SH-SY5Y (cell line): Measurements from ENCODE around the gene DAAM1.

Experiments used
- GATA2 ChIP-seq: IDR thresholded peaks from 2 replicates; pipeline ENCODE4 v1.6.1; 2011; ENCODE audit warnings: mild to moderate bottlenecking, low read depth, low read length
- GATA3 ChIP-seq: IDR thresholded peaks from 2 replicates; pipeline ENCODE4 v1.6.1; 2011; ENCODE audit warnings: low read depth, mild to moderate bottlenecking, low read length, moderate library complexity

DNA sequence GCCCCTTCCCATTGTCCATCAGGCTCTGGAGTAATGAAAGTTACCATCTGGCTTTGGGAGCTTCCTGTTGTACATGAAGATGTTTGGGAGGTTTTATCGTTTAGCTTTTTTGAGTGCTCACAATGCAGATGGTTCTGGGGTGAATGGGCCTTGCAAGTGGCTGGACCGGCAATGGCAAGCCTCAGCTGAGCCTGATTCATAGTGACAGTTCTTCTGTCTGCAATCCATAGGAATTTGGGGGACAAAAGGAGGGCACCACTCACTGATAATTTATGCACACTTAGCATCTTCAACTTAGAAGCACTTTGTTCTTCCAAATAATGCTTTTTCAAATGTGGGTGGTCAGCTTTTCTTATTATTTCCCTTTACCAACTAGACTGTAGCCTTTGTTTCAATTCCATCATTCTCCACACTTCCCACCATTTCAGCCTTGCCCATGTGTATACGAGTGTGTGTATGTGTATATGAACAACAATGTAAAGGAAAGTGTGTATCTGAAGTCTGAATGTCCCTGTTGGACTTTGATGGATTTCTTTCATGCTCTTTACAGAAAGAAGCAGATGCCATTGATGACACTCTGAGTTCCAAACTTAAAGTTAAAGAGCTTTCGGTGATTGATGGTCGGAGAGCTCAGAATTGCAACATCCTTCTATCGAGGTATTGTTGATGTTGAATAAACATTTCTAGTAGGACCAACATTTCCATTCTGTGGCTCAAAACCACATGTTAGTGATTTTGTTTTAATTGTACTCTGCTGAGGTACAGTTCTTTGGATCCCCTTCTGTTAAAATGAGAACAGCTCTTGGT, 151.3 kb downstream of the DAAM1 start:
- TF ChIP-seq GATA2 = no peak
- TF ChIP-seq GATA3 = no peak
